PC-3 (cell line): ENCODE data around the gene PPP1R12A. TPM values are rescaled to one million over a fixed set of nuclear protein-coding genes. Genes with fewer than 3 reads are reported as not detected.

Source experiments
- ATAC-seq: fragments of 200-7000 bp; cut with Tn5 transposase; 2 replicates; pipeline ENCODE4 v1.9.1; 2020; ENCODE audit warnings: mild to moderate bottlenecking, moderate library complexity
- BruUV-seq: library from RNA; stranded (reverse); fragments of 400-500 nt; replicated peaks from 2 replicates; lab custom pipeline; 2021; lab: Mats Ljungman, UMichigan
- CTCF ChIA-PET: fragments of 300-600 bp; sonication (Branson Sonifier 250); formaldehyde crosslinking; loops from one replicate; lab custom pipeline; 2022; ENCODE audit warnings: antibody characterized with exemption; lab: Charles Lee
- POLR2A ChIA-PET: fragments of 300-600 bp; sonication (Branson Sonifier 250); formaldehyde crosslinking; loops from one replicate; lab custom pipeline; 2022; ENCODE audit warnings: antibody characterized with exemption; ENCODE audit not compliant: unreplicated experiment; lab: Charles Lee
- DNase-seq: peaks from one replicate; pipeline ENCODE4 v3.0.0-alpha.2; 2015
- H2AFZ ChIP-seq: fragments of 300-600 bp; sonication (generic); 2 replicates; pipeline ENCODE4 v1.6.0; 2016; ENCODE audit warnings: antibody characterized with exemption, low read length
- H3F3A ChIP-seq: fragments of 300-600 bp; sonication (generic); one replicate; pipeline ENCODE4 v1.6.0; 2017; ENCODE audit warnings: antibody characterized with exemption, low read length, control low read depth, mild to moderate bottlenecking; ENCODE audit not compliant: unreplicated experiment
- H3K27ac ChIP-seq: fragments of 300-600 bp; sonication (generic); 2 replicates; pipeline ENCODE4 v1.5.1; 2016; ENCODE audit warnings: mild to moderate bottlenecking, low read length
- H3K27me3 ChIP-seq: fragments of 300-600 bp; sonication (generic); 2 replicates; pipeline ENCODE4 v1.6.1; 2016; ENCODE audit warnings: low read length, mixed read lengths
- H3K36me3 ChIP-seq: fragments of 300-600 bp; sonication (generic); 2 replicates; pipeline ENCODE4 v1.6.1; 2016; ENCODE audit warnings: low read depth, mixed run types, low read length, mixed read lengths
- H3K4me1 ChIP-seq: fragments of 300-600 bp; sonication (generic); 2 replicates; pipeline ENCODE4 v1.5.1; 2016; ENCODE audit warnings: low read length; ENCODE audit not compliant: insufficient read depth
- H3K4me2 ChIP-seq: fragments of 300-600 bp; sonication (generic); 2 replicates; pipeline ENCODE4 v1.6.0; 2016; ENCODE audit warnings: low read length
- H3K4me3 ChIP-seq: fragments of 300-600 bp; sonication (generic); 2 replicates; pipeline ENCODE4 v1.5.1; 2016; ENCODE audit warnings: mild to moderate bottlenecking, low read length, mixed read lengths
- H3K79me2 ChIP-seq: fragments of 300-600 bp; sonication (generic); 2 replicates; pipeline ENCODE4 v1.6.1; 2017; ENCODE audit warnings: low read length, mixed read lengths
- H3K9ac ChIP-seq: fragments of 300-600 bp; sonication (generic); 2 replicates; pipeline ENCODE4 v1.6.0; 2016; ENCODE audit warnings: mild to moderate bottlenecking, low read length
- H3K9me2 ChIP-seq: fragments of 300-600 bp; sonication (generic); replicated peaks from 2 replicates; pipeline ENCODE4 v1.6.1; 2016; ENCODE audit warnings: mixed run types, low read length, mixed read lengths
- H3K9me3 ChIP-seq: fragments of 300-600 bp; sonication (generic); 2 replicates; pipeline ENCODE4 v1.6.1; 2016; ENCODE audit warnings: low read length, mixed read lengths
- H4K20me1 ChIP-seq: fragments of 300-600 bp; sonication (generic); 2 replicates; pipeline ENCODE4 v1.6.1; 2016; ENCODE audit warnings: low read length, mixed read lengths
- CTCF ChIP-seq: fragments of 300-600 bp; sonication (generic); conservative IDR thresholded peaks from 2 replicates; pipeline ENCODE4 v1.5.1; 2017; ENCODE audit warnings: antibody characterized with exemption, low read depth, mild to moderate bottlenecking, low read length
- EZH2 ChIP-seq: fragments of 300-600 bp; sonication (generic); IDR thresholded peaks from one replicate; pipeline ENCODE4 v1.6.1; 2017; ENCODE audit warnings: antibody characterized with exemption, mild to moderate bottlenecking, low read length; ENCODE audit not compliant: unreplicated experiment
- EZH2phosphoT487 ChIP-seq: fragments of 300-600 bp; sonication (generic); IDR thresholded peaks from 2 replicates; pipeline ENCODE4 v1.6.1; 2018; ENCODE audit warnings: mild to moderate bottlenecking, antibody characterized with exemption, low read length, borderline replicate concordance
- intact Hi-C: fragments of 100-400 bp; cut with micrococcal nuclease; formaldehyde crosslinking; loops from 2 replicates; pipeline ENCODE4 v1.9.0; 2023
- total RNA-seq: library from RNA; depleted of rRNA; stranded (reverse); fragments of >200 nt; gene quantifications from 2 replicates; pipeline ENCODE4 v1.2.3, GENCODE V29; 2014

The PPP1R12A gene
- total RNA-seq, 1 experiment from 2014 or later: 43.2 TPM

GRCh38 chr12:79871621-79872020 is 63.3 kb downstream of the PPP1R12A start:
- no peak overlapping the region for H3K4me3 ChIP-seq
- no peaks in the 10 kb centered on the region for H3F3A ChIP-seq
- H3K79me2 ChIP-seq: peaks cover 30% of the 10 kb centered on the region
- intact Hi-C loops: no loop called here
- CTCF ChIA-PET: no interaction called here
- DNase-seq (no peak), ATAC-seq (no peak)
- POLR2A ChIA-PET: no interaction called here
- no peaks in the 10 kb centered on the region for H4K20me1 ChIP-seq
- TSS peak; percentile 9 for BruUV-seq
- no peak overlapping the region for H3K27ac ChIP-seq
- H3K4me1 ChIP-seq: no peaks in the 10 kb centered on the region
- H3K4me2 ChIP-seq: no peak overlapping the region
- no peak overlapping the region for H2AFZ ChIP-seq
- H3K36me3 ChIP-seq: peaks cover 13% of the 10 kb centered on the region
- H3K9me2 ChIP-seq: no peaks in the 10 kb centered on the region
- H3K9me3 ChIP-seq: no peaks in the 10 kb centered on the region
- no peak overlapping the region for H3K9ac ChIP-seq
- TF ChIP-seq CTCF: no peak
- TF ChIP-seq EZH2phosphoT487: no peak
- no peak for TF ChIP-seq EZH2
- H3K27me3 ChIP-seq: no peaks in the 10 kb centered on the region

- no TSS peak for BruUV-seq
These were observed 64.0 kb downstream of the PPP1R12A start for GRCh38 chr12:79870916-79871315.

GRCh38 chr12:79859646-79860045 is 75.3 kb downstream of the PPP1R12A start:
- TF ChIP-seq CTCF: no peak
- no peak for TF ChIP-seq EZH2
- no peak for TF ChIP-seq EZH2phosphoT487

More at GRCh38 chr12:79870916-79871315, 64.0 kb downstream of the PPP1R12A start:
- H2AFZ ChIP-seq: no peak overlapping the region
- intact Hi-C loops: no loop called here
- H3F3A ChIP-seq: no peaks in the 10 kb centered on the region
- H3K4me1 ChIP-seq: no peaks in the 10 kb centered on the region
- DNase-seq: no peak
- no peaks in the 10 kb centered on the region for H3K9me3 ChIP-seq
- TF ChIP-seq CTCF: no peak
- no peaks in the 10 kb centered on the region for H3K9me2 ChIP-seq
- ChIA-PET POLR2A (no interaction called here), CTCF (no interaction called here)
- no peak overlapping the region for H3K9ac ChIP-seq
- no peaks in the 10 kb centered on the region for H3K27me3 ChIP-seq
- no peaks in the 10 kb centered on the region for H4K20me1 ChIP-seq
- H3K27ac ChIP-seq: no peak overlapping the region
- ATAC-seq: no peak
- peaks cover 27% of the 10 kb centered on the region for H3K79me2 ChIP-seq
- no peak overlapping the region for H3K4me3 ChIP-seq
- peaks cover 13% of the 10 kb centered on the region for H3K36me3 ChIP-seq
- H3K4me2 ChIP-seq: no peak overlapping the region

More at GRCh38 chr12:79859646-79860045, 75.3 kb downstream of the PPP1R12A start:
- BruUV-seq: no TSS peak
- no peaks in the 10 kb centered on the region for H3K9me2 ChIP-seq
- DNase-seq: no peak
- no peaks in the 10 kb centered on the region for H3K4me1 ChIP-seq
- H3K4me2 ChIP-seq: no peak overlapping the region
- H3K27ac ChIP-seq: no peak overlapping the region
- no peaks in the 10 kb centered on the region for H3K9me3 ChIP-seq
- no peak overlapping the region for H3K9ac ChIP-seq
- intact Hi-C loops: no loop called here
- H3K36me3 ChIP-seq: no peaks in the 10 kb centered on the region
- no peaks in the 10 kb centered on the region for H3K27me3 ChIP-seq
- ATAC-seq: no peak
- no peak overlapping the region for H3K4me3 ChIP-seq
- ChIA-PET CTCF (no interaction called here), POLR2A (no interaction called here)
- H3F3A ChIP-seq: no peaks in the 10 kb centered on the region
- H3K79me2 ChIP-seq: peaks cover 72% of the 10 kb centered on the region
- H4K20me1 ChIP-seq: peaks cover 3% of the 10 kb centered on the region; the same call in 1 of the 2 replicates
- H2AFZ ChIP-seq: no peak overlapping the region
